GM18507 (cell line): ENCODE data around the gene GPATCH4.
"Not testable (repeated sequence)": the region's sequence is repeated elsewhere in the genome, so short reads cannot be mapped to it uniquely, and the experiment has no call there.

ENCODE experiments used
- DNase-seq: peaks from one replicate; pipeline ENCODE4 v3.0.0; 2011; ENCODE audit warnings: low read depth; ENCODE audit not compliant: insufficient read length; ENCODE audit errors: extremely low spot score
- FAIRE-seq: peaks from 2 replicates; lab custom pipeline; 2011; peaks lifted over from hg19 to GRCh38; lab: Jason Lieb, UNC

GPATCH4 gene

GRCh38 chr1:156600733-156601121 is 552 bp downstream of the GPATCH4 start:
- no peak for FAIRE-seq

DNA sequence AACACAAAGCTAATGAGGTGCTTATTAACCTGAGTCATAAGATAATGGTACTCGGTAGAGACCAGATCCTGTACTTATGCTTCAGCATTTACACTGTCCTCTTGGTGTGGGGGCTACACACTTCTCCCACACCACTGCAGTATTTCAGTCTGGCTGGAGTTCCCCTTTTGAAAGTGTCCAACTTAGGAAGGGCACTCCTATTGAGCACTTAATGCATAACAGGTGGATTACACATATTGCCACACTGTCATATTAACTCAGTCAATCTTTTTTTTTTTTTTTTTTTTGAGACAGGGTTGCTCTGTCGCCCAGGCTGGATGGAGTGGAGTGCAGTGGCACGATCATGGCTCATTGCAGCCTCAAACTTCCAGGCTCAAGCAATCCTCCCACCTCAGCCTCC is 1.5 kb downstream of the GPATCH4 start:
- no peak for DNase-seq
- FAIRE-seq: peak; percentile 62

More at GRCh38 chr1:156600733-156601121, 552 bp downstream of the GPATCH4 start:
- no peak for DNase-seq

- DNase-seq (no peak), FAIRE-seq (no peak)
Measured at GRCh38 chr1:156598731-156599432, 2.4 kb downstream of the GPATCH4 start.

DNA sequence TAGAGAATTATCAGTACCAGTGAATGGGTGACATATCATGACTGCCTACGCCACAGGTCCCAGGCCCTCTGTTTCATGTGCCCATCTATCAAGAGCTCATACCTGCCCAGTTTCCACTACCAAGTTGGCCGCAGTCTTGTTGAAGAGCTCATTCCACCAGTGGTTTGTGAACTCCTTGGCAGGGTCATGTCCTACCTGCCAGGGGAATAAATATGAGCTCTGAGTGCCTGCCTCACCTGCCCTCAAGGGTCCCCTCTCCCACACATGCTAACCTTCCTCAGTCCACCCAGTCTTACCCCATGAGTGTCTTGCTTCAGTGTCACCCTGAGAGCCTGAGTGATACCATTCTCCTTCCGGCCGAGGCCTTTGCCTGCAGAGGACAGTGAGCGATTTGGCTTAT is 3.2 kb downstream of the GPATCH4 start:
- FAIRE-seq: no peak
- no peak for DNase-seq

GRCh38 chr1:156596426-156596825 is 4.9 kb downstream of the GPATCH4 start:
- FAIRE-seq (no peak), DNase-seq (no peak)

DNA sequence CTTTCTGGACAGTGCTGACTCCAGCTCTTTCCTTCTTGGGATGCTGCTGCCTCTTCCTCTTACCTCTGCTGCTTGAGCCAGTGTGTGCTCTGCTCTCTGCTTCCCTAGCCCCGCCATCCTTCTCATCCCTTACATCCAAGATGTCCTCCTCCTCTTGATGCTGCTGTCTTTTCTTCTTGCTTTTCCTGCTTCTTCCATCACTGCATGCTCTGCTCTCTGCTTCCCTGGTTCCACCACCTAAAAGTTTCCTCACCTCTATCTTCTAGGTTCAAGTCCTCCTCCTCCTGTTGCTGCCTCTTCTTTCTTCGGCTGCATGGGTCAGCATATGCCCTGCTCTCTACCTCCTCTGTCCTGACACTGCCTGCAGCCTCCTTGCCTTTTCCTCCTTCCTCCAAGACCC is 6.3 kb downstream of the GPATCH4 start:
- DNase-seq: no peak
- FAIRE-seq: no peak

DNA sequence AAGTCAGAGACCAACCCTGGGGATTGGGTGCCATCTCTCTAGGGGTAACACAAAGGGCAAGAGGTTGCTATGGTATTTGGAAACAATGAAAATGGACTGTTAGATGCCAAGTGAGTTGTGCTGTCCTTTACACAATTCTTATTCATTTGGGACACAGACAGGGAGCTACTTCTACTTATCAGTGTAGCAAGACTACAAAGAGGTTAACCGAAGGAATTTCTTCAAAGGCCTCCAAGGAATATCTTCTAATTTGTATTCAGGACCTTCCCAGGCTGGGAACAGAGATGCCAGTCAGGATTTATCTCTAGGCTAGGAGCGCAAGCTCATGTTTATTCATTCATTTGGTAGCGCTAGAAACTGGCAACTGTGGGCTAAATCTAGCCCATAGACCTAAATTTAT is 7.1 kb downstream of the GPATCH4 start:
- DNase-seq: no peak
- no peak for FAIRE-seq

DNA sequence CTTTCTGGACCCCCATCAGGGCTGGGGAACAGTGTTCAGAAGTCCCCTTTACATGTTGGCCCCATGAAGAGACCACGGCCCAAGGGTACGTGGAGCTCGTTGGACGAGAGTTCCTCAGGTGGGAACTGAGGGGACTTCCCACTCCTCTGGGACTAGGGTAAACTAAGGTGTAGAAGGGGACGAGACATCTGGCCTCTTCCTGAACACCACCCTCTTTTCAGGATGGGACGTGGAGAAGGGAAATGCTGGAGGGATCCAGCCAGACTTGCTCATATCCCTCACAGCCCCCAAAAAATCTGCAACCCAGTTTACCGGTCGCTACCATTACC is 7.7 kb downstream of the GPATCH4 start:
- no peak for FAIRE-seq
- DNase-seq: no peak

- no peak for DNase-seq
- no peak for FAIRE-seq
Measured at GRCh38 chr1:156592910-156593660, 8.2 kb downstream of the GPATCH4 start.

DNA sequence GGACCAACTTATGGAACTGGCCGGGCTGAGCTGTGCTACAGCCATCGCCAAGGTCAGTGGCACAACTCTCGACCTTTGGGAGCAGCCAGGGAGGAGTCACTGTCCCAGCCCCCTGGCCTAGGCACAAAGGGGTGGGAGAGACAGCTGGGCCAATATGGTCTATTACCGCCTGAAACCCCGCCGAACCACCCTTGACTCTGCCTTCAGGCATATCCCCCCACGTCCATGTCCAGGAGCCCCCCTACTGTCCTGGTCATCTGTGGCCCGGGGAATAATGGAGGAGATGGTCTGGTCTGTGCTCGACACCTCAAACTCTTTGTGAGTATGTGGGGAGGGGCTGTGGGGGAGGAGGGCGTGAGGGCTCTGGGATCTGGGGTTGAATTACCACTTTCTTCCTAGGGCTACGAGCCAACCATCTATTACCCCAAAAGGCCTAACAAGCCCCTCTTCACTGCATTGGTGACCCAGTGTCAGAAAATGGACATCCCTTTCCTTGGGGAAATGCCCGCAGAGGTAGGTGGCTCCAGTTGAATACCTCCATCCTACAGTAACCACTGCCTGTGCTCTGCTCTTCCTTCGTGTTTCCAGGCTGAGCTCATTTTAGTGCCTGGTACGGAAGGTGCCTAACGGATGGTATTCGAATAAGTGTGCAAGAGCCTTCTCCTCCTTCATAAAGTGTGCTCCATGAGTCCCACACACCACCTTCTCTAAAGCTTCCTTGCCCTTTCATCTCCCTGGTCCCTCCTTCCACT is 8.9 kb downstream of the GPATCH4 start:
- FAIRE-seq: no peak
- no peak for DNase-seq

- FAIRE-seq: peak; percentile 67
- DNase-seq: no peak
Measured at GRCh38 chr1:156591432-156592157, 9.7 kb downstream of the GPATCH4 start, which contains the start of gene NAXE. Gene NAXE (plus strand): TSS chr1:156591776. CDS start chr1:156591805, 29 bp downstream.

GRCh38 chr1:156591181-156591431 is 10.2 kb downstream of the GPATCH4 start:
- FAIRE-seq (no peak), DNase-seq (no peak)

GRCh38 chr1:156590326-156591180 is 10.7 kb downstream of the GPATCH4 start:
- DNase-seq: no peak
- FAIRE-seq: no peak

- no peak for FAIRE-seq
- no peak for DNase-seq
Measured at GRCh38 chr1:156589546-156589945, 11.7 kb downstream of the GPATCH4 start.

- not testable (repeated sequence) for DNase-seq, FAIRE-seq
Measured at GRCh38 chr1:156587927-156588326, 13.4 kb downstream of the GPATCH4 start.

- DNase-seq (no peak), FAIRE-seq (no peak)
Measured at GRCh38 chr1:156586892-156587477, 14.3 kb downstream of the GPATCH4 start.

DNA sequence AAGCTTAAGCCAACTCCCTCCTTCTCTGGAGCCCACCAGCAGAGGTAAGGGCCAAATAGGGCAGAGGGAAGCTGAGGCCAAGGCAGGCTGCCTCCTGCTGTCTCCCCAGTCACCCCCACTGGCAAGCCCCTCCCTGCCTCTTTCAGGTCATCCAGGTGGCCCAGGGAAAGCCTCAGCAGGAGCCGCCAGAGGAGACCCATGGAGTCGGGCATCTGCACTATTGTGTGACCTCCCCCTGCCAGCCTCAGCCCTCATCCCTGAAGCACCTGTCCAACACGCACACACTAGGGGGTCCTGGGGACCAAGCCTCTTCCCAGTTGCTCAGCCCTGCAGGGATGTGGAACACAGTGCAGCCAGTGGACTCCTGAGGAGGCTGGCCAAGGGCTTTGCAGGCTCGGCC is 15.0 kb downstream of the GPATCH4 start:
- DNase-seq: no peak
- no peak for FAIRE-seq

- FAIRE-seq (no peak), DNase-seq (no peak)
Measured at GRCh38 chr1:156584813-156585212, 16.5 kb downstream of the GPATCH4 start.
